ENCODE measurements around the gene WDR27.
"Not testable (repeated sequence)": the region's sequence is repeated elsewhere in the genome, so short reads cannot be mapped to it uniquely, and the experiment has no call there.

WDR27 gene

DNA sequence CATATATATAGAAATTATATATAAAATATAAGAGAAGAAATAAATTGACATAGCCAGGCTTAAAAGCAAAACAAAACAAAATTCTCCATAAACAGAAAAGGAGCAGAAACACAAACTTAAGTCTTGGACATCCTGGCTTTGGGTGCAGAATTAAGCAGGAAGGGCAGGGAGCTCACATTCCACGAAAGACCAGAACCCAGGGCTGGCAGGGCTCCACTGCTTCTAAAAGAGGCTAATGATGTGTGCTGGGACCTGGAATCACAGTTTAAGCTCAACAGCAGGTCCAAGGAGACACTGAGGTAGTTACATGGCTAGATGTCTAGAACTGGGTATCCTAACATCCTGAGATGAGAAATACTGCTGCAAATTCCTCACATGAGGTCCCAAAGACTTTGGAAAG is 210.3 kb downstream of the WDR27 start:
- DNase-seq (ENCODE audit: low read depth in 1 of 2, low spot score in 1 of 2), result no peak

DNA sequence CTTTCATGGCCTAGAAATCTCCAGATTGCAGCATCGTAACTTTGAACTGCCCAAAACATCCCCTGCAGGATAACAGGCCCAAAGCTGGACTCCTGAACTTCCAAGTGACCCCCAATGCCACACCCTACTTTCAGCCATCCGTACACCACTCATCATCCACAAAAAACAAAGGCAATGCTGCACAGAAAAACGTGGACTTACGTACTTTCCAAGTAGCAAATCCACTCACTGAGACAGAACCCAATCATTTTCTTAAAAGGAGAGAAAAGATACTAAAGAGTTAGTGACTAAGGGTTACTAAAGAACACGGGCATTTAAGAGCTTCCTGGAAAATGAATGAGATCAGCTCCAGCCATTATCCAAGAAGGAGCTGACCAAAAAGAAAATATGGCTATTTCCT is 211.0 kb downstream of the WDR27 start:
- DNase-seq (ENCODE audit: low read depth in 1 of 2, low spot score in 1 of 2), result no peak

DNA sequence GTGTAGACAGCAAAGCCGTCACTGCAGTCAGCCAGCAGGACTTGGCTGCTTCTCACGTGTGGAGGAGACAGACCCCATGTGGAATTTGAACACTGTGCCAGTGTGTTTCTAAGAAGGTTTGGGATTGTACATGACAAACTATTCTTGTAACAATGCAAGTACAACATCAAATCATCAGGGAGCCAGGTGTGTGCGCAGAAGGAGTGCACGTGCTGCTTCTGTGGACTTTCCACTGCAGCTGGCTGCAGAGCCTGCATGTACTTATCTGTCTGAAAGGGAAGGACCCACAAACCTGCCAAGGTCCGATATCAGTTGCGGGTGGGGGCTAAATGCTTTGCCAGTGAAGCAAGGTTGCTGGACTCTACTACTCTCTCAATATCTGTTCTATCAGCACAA is 211.6 kb downstream of the WDR27 start:
- no peak for DNase-seq (ENCODE audit: low read depth in 1 of 2, low spot score in 1 of 2)

DNA sequence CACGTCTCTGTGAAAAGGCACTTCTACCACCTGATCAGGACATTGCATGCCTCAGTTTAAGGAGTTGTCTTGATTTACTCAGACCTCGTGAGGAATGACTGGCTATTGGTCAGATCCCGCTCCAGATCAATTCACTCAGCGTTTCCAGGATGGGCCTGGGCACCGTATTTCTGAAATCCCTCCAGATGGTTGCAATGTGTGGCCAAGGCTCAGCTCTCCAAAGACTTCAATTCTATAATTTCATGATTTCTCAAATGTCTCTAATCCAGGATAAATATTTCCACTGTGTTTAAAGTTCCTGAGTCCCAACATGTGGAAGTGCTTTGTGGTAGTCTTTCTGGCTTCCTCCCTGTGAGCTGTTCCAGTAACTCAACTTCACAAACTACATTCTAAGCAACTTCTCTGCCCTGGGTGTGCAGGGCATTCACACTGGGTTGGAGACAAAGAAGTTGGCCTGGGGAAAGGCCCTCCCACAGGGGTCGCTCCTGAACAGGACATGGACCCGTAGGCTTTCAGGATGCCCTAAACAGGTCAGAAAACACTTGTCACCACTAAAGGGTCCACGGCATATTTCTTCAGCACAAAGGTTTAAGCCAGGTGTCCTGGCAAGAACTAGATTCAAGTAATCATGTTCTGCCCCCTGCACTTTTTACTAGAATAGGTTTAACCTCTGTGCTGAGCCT is 212.1 kb downstream of the WDR27 start:
- no peak for DNase-seq (ENCODE audit: low read depth in 1 of 2, low spot score in 1 of 2)

DNA sequence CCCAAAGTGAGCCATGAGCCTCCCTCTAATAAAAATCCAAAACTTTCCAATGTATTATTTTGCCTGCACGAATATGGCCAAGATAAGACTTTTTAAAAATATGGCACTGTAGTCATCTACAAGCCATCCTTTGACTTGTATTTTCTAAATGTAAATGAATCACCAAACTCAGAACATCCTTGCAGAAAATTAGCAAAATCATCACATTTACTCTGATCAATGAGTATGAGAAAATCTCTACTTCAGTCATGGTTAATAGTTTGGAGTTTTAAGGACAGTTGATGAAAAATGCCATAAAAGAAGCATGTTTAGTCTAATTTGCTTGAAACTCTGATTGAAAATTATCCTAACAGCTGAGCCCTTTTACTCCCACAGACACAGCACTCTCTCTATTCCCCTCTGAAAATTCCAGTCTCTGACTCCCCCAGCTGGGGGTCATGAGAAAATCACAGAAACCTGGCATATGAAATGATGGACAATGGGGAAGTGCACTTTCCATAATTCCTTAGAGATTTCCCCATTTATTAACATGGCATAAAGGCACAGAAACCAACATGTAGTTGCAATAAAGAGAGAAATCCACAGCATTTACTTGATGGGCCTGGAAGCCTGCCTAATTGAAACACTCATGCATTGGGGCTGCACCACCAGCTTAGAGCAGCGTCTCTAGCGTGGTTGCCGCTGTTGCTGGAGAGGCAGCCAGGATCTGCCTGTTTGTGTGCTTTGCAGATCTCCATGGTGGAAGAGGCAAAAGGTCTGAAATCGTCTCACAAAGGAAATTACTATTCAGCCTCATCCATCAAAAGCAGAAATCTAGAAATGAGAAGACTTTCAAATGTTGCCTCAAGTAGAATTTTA is 214.0 kb downstream of the WDR27 start:
- no peak for DNase-seq (ENCODE audit: low read depth in 1 of 2, low spot score in 1 of 2)

DNA sequence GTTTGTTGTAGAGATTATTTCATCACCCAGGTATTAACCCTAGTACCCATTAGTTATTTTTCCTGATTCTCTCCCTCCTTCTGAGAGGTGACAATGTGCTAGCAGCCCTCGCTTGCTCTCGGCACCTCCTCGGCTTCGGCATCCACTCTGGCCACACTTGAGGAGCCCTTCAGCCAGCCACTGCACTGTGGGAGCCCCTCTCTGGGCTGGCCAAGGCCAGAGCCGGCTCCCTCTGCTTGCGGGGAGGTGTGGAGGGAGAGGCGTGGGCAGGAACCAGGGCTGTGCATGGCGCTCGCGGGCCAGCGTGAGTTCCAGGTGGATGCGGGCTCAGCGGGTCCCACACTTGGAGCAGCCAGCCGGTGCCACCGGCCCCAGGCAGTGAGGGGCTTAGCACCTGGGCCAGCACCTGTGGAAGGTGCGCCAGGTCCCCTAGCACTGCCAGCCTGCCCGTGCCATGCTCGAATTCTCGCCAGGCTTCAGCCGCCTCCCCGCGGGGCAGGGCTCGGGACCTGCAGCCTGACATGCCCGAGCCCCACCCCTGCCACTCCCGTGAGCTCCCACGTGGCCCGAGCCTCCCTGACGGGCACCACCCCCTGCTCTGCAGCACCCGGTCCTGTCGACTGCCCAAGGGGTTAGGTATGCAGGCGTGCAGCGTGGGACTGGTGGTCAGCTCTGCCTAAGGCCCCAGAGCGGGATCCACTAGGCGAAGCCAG is 221.9 kb downstream of the WDR27 start:
- no peak for DNase-seq (ENCODE audit: low read depth in 1 of 2, low spot score in 1 of 2)

DNA sequence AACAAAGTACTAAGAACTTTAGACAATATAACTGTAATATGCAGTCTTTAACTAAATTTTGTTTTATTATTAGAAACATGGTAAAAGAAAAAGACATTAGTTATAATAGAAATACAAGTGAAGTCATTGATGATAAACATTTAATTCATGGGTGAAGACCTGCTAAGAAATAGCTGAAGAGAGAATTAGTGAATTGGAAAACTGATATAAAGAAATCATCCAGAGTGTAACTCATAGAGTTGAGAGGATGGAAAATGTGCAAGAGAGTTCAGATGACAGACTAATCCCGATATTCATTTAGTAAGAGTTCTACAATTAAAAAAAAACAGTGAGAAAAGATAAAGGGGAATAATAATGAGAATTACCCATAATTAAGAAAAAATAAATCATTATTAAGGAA is 227.5 kb downstream of the WDR27 start:
- no peak for DNase-seq (ENCODE audit: low read depth in 1 of 2, low spot score in 1 of 2)

DNA sequence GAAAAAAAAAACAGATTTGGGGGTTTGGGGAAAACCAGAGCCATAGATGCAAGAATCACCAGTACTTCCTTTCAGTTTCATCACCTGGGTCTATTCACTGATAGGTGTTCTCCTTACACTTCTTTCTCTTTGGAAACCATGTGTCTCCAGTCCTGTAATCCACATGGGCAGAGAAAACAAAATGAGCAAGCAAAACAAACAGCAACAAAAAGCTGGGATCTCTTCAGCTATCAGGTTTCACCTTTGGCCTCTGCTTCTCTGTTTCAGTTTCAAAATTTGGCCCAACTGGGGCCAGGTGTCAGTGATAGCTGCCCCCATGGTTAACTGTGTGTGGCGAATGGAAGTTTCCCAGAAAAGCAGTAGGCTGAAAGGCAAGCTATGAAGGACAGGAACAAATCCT is 228.2 kb downstream of the WDR27 start:
- no peak for DNase-seq (ENCODE audit: low read depth in 1 of 2, low spot score in 1 of 2)

DNA sequence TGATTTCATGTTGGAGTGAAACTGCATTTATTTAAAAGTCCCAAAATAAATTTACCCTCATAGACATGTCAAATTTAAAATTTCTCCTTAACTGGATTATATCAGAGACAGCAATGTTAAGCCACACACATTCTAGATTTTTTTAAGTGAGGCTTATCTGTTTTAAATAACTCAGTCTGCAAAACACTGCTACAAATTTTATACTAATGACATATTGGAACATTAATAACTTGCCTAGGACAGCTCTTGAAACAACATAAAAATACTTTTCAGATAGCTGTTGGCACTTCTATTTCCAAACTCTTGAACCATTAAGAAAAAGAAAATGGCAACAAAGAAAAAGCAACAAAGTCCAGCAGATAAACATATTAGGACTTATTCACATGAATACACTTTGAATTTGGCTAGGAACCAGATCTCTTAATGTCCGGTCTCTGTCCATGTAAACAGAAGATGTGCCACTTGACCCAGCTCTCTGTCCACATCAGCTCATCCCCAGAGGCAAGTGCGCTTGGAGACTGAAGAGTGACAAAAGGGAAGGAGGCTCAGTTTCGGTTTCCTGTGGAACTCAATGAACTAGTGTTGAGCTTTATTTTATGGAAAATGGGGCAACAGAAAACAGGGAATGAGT is 228.9 kb downstream of the WDR27 start:
- no peak for DNase-seq (ENCODE audit: low read depth in 1 of 2, low spot score in 1 of 2)

DNA sequence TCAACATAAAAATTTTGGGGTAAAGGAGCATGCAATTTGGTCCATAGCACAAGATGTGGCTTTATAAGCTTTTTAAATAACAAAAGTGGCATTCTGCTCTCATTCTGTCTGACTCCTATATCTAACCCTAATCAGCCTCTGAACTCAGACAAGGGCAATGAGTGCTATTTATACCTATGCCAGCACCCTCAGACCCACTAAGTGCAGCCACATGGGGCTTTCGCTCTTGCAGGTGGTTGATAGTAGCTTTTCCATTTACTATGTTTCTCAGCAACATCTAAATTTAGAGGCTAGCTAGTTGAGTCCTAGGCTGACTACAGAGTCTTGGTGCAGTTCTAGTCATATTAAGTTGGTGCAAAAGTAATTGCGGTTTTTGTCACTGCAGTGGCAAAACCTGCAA is 231.0 kb downstream of the WDR27 start:
- no peak for DNase-seq (ENCODE audit: low read depth in 1 of 2, low spot score in 1 of 2)

DNA sequence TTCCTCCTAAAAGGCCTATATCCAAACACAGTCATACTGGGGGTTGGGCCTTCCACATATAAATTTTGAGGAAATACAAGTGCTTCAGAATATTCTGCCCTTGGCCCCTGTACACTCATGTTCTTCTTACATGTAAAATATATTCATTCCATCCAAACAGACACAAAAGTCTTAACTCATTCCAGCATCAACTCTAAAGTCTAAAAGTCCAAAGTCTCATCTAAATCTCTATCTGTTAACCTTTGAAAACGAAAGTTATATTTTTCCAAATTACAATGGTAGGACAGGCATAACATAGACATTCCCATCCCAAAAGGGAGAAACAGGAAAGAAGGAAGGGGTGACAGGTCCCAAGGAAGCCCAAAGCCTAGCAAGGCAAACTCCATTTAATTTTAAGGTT is 232.8 kb downstream of the WDR27 start:
- DNase-seq (ENCODE audit: low read depth in 1 of 2, low spot score in 1 of 2), result no peak

DNA sequence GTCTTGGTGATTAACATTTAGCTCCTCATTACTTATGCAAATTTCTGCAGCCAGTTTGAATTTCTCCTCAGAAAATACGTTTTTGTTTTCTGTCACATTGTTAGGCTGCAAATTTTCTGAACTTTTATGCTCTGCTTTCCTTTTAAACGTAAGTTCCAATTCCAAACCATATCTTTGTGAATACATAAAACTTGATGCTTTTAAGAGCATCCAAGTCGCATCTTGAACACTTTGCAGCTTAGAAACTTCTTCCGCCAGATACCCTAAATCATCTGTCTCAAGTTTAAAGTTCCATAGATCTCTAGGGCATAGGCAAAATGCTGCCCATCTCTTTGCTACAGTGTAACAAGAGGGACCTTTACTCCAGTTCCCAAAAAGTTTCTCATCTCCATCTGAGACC is 234.1 kb downstream of the WDR27 start:
- DNase-seq (ENCODE audit: low read depth in 1 of 2, low spot score in 1 of 2), result not testable (repeated sequence)

DNA sequence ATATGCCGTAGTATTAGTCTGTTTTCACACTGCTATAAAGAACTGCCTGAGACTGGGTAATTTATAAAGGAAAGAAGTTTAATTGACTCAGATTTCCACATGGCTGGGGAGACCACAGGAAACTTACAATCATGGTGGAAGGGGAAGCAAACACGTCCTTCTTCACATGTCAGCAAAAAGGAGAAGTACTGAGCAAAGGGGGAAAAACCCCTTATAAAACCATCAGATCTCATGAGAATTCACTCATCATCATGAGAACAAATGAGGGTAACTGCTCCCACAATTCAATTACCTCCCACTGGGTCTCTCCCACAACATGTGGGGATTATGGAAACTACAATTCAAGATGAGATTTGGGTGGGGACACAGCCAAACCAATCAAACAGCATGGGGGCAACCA is 235.6 kb downstream of the WDR27 start:
- not testable (repeated sequence) for DNase-seq (ENCODE audit: low read depth in 1 of 2, low spot score in 1 of 2)

DNA sequence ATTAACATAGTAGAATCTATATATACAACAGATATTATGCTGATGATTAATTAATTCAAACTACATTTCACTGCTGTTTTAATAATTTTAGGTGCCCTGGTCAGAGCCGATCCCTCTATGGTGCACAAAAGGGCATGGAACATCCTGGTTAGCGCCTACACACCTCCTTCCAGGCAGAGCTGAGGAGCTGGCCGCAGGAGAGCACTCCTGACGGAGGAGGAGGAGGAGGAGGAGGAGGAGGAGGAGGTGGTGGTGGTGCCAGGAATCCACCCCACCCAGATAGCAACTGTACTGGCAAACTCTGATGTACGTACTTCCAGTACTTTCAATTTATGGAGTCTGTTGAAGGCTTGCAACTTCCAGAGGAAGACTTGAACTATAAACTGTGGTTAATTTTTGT is 244.1 kb downstream of the WDR27 start:
- no peak for DNase-seq (ENCODE audit: low read depth in 1 of 2, low spot score in 1 of 2)

DNA sequence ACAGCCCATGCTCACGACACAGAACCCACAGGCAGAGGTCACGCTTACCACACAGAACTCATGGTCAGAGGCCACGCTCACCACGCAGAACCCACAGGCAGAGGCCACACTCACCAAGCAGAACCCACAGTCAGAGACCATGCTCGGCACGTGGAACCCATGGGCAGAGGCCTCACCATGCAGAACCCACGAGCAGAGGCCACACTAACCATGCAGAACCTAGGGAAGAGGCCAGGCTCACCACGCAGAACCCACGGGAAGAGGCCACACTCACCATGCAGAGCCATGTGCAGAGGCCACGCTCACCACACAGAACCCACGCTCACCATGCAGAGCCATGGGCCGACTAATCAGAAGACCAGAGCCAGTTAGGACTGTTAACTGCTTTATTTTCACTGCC is 245.0 kb downstream of the WDR27 start:
- DNase-seq (ENCODE audit: low read depth in 1 of 2, low spot score in 1 of 2), result no peak

DNA sequence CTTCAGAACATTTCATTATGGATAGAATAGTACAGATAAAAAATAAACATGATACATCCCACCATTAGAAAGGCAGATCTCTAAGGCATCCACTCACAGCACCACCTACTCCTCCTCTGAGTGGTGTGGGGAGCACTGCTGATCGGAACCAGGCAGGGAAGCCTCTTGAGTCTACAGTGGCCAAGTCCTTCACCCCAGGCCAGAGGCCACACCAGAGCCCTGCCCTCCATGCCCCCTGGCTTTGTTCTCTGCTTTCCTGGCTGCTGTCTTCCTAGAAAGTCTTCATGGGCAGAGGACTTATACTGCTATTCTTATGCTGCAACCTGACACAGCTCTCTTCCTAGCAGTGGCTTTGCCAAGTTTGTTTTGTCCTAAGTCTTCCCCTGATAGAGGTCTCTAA is 246.4 kb downstream of the WDR27 start:
- DNase-seq (ENCODE audit: low read depth in 1 of 2, low spot score in 1 of 2), result no peak

DNA sequence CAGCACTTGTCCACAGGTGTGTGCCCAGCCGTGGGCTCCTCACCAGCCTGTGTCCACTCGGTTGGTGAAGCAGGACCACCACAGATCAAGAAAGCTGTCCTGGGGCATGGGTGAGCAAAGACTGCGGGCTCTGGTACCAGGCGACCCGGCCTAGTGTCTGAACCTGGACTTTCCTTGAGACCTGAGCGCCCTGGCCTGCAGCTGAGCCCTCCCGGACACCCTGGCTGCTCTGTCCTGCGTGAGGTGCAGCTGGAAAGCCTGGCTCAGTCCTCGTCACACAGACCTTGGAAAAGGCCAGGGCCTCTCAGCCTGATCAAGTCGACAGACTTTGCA is 247.0 kb downstream of the WDR27 start:
- no peak for DNase-seq (ENCODE audit: low read depth in 1 of 2, low spot score in 1 of 2)

DNA sequence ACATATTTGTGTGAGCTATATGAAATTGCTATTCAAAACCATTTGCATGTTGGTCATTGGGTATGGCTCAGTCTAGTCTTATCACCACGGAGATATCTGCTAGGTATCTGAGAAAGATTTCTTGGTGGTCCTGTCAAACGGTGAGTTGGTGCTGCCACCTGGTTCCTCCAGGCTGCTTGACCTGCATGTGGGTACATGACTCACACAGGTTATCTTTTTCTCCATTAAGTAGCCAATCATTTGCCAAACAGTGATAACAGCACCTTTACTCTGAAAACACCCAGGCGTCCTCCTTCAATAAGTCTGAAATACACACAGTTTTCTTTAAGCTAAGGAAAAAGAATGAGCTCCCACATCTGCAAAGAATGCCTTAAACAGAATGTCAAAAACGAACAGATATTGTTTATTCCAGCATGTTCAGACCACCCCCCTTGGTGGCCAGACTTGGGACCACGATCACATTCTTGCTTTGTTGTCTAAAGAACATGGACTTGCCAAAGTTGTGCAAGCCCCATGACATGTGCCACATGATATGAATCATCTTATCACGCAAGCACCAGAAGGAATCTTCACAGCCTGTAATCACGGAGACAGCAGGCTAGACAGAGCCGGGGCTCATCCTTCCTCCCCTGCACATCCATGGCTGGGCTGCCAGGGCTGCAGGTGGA is 247.5 kb downstream of the WDR27 start:
- DNase-seq (ENCODE audit: low read depth in 1 of 2, low spot score in 1 of 2), result no peak

DNA sequence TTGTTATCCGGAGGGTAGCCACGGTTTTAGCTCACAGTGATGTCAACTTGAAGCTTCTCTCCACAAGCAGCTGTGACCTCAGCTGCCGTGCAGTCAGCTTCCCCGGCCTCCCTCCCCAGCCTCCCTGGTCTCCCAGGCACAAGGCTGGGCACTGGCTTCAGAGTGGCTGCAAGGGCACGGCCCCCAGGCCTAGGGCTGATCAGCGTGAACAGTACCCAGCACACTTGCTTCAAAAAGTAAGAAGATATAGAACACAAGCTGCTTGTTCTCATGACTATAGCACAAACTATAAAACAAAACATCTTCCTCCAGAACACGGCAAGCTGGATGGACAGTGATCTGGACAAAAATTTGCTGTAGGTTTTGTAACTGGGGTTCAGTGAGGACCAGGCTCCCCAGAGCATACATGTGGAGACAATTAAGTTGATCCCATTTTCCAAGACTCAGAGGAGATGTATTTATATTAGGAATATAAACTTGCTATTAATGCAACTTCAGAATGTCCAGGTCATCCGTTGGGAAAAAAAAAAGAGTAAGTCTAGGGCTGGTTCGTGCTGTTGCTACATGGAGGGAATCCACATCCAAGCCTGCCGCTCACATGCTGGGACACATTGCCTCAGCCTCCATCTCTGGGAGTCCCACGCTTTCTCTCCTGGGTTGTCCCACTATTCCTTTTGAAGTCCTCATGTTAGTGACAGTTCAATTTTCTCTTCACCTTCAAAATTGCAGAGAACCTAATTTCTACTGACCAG is 248.8 kb downstream of the WDR27 start:
- no peak for DNase-seq (ENCODE audit: low read depth in 1 of 2, low spot score in 1 of 2)

DNA sequence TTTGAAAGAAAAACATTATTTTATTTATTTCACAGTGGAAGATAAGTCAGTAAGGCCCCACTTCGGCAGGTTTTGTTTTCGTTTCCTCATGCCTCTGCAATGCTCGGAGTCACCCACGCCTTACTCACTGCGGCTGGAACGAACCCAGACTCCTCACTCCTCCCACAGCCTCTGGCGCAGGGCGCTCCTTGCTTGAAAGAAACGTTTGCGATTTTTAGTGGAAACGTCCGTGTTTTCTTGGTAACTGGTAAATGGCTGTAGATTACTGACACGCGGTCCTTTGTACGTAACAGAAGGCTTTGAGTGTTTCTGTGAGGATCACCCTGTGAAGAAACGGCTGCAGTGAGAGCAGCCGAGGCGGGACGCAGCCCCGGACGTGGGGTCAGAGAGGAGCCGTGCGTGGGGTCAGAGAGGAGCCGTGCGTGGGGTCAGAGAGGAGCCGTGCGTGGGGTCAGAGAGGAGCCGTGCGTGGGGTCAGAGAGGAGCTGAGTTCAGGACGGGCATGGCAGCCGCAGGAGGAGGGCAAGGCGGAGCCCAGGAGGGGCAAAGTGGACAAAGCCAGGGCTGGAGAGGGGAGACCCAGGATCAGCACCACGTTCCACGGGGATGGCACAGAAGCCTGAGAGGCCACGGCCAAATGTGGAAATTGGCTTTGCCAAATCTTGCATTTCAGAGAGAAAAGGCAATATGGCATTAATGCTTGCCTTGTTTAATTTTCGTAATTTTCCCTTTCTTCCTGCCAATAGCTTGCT is 249.5 kb downstream of the WDR27 start:
- no peak for DNase-seq (ENCODE audit: low read depth in 1 of 2, low spot score in 1 of 2)
